WERI-Rb-1 (cell line): ENCODE data around the gene LIN7C.

Experiments
- DNase-seq: peaks from one replicate; pipeline ENCODE4 v3.0.0-alpha.2; 2020
- H3K27ac ChIP-seq: fragments of 250-450 bp; sonication (Bioruptor Pico); 2 replicates; pipeline ENCODE4 v1.5.1; 2020; ENCODE audit warnings: mild to moderate bottlenecking, moderate library complexity
- H3K27me3 ChIP-seq: fragments of 250-450 bp; sonication (Bioruptor Pico); 2 replicates; pipeline ENCODE4 v1.5.1; 2021; ENCODE audit warnings: mild to moderate bottlenecking, low read depth, moderate library complexity; ENCODE audit not compliant: insufficient read depth, severe bottlenecking
- H3K36me3 ChIP-seq: fragments of 250-450 bp; sonication (Bioruptor Pico); 2 replicates; pipeline ENCODE4 v1.5.1; 2020; ENCODE audit warnings: mild to moderate bottlenecking, moderate library complexity
- H3K4me3 ChIP-seq: 2 replicates; pipeline ENCODE4 v1.5.1; 2011; ENCODE audit warnings: low read depth, mild to moderate bottlenecking, control low read depth, low read length
- H3K9me3 ChIP-seq: fragments of 250-450 bp; sonication (Bioruptor Pico); 2 replicates; pipeline ENCODE4 v1.5.1; 2021; ENCODE audit warnings: mild to moderate bottlenecking, moderate library complexity; ENCODE audit not compliant: severe bottlenecking
- TF ChIP-seq, protein P1 (sequence below): IDR thresholded peaks from 2 replicates; pipeline ENCODE4 v1.5.1; 2011; ENCODE audit warnings: low read depth, mild to moderate bottlenecking, control low read depth, inconsistent platforms, low read length

The LIN7C gene

GRCh38 chr11:27456795-27457329 lies 49.7 kb downstream of the LIN7C start:
- Histone ChIP-seq H3K9me3 (no peaks in the 10 kb centered on the region), H3K27me3 (no peaks in the 10 kb centered on the region), H3K27ac (no peak overlapping the region), H3K36me3 (no peaks in the 10 kb centered on the region), H3K4me3 (no peak overlapping the region)
- no peak for DNase-seq
- TF ChIP-seq, protein P1, sequence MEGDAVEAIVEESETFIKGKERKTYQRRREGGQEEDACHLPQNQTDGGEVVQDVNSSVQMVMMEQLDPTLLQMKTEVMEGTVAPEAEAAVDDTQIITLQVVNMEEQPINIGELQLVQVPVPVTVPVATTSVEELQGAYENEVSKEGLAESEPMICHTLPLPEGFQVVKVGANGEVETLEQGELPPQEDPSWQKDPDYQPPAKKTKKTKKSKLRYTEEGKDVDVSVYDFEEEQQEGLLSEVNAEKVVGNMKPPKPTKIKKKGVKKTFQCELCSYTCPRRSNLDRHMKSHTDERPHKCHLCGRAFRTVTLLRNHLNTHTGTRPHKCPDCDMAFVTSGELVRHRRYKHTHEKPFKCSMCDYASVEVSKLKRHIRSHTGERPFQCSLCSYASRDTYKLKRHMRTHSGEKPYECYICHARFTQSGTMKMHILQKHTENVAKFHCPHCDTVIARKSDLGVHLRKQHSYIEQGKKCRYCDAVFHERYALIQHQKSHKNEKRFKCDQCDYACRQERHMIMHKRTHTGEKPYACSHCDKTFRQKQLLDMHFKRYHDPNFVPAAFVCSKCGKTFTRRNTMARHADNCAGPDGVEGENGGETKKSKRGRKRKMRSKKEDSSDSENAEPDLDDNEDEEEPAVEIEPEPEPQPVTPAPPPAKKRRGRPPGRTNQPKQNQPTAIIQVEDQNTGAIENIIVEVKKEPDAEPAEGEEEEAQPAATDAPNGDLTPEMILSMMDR: no peak

- H3K9me3 ChIP-seq: no peaks in the 10 kb centered on the region
- H3K27ac ChIP-seq: no peak overlapping the region
- no peaks in the 10 kb centered on the region for H3K27me3 ChIP-seq
- no peak for DNase-seq
- TF ChIP-seq, protein P1: no peak
- H3K36me3 ChIP-seq: no peaks in the 10 kb centered on the region
- H3K4me3 ChIP-seq: no peak overlapping the region
These were observed 50.3 kb downstream of the LIN7C start for GRCh38 chr11:27456140-27456794.

GRCh38 chr11:27455667-27456066 lies 50.9 kb downstream of the LIN7C start:
- Histone ChIP-seq H3K4me3 (no peak overlapping the region), H3K27me3 (no peaks in the 10 kb centered on the region), H3K36me3 (no peaks in the 10 kb centered on the region), H3K27ac (no peak overlapping the region), H3K9me3 (no peaks in the 10 kb centered on the region)
- DNase-seq: no peak
- TF ChIP-seq, protein P1: no peak

DNA sequence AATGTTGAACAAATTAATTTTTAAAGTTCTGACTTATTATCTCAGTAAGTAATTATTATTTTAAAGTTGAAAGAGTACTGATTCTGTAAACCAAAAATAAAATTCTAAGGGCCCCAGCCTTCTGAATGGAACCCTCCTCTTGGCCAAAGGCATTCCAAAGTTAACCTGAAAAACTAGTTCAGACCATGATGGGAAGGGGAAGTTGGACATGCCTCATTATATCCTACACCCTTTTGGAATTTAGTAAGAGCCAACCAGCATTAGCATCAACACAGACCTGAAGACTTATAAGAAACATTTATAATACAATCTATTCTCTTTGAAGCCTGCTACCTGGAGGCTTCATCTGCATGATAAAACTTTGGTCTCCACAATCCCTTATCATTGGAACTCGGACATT lies 52.9 kb downstream of the LIN7C start:
- Histone ChIP-seq H3K9me3 (no peaks in the 10 kb centered on the region), H3K27me3 (no peaks in the 10 kb centered on the region), H3K36me3 (no peaks in the 10 kb centered on the region), H3K27ac (no peak overlapping the region), H3K4me3 (no peak overlapping the region)
- DNase-seq: no peak
- TF ChIP-seq, protein P1: no peak

GRCh38 chr11:27452147-27452546 lies 54.4 kb downstream of the LIN7C start:
- H3K27ac ChIP-seq: no peak overlapping the region
- no peaks in the 10 kb centered on the region for H3K36me3 ChIP-seq
- H3K4me3 ChIP-seq: no peak overlapping the region
- H3K27me3 ChIP-seq: no peaks in the 10 kb centered on the region
- no peak for DNase-seq
- no peaks in the 10 kb centered on the region for H3K9me3 ChIP-seq
- TF ChIP-seq, protein P1: no peak
